Fibroblast of villous mesenchyme (primary cell): Measurements from ENCODE around the gene ALDH1A1. TPM values are rescaled to one million over a fixed set of nuclear protein-coding genes. Genes with fewer than 3 reads are reported as not detected.

ENCODE experiments used
- DNase-seq: peaks from one replicate; pipeline ENCODE4 v3.0.0-alpha.2; 2010; ENCODE audit warnings: low read depth
- H3K4me3 ChIP-seq: 2 replicates; pipeline ENCODE4 v1.5.1; 2011; ENCODE audit warnings: low read depth, mild to moderate bottlenecking, low read length
- total RNA-seq: library from RNA; depleted of rRNA; stranded (reverse); fragments of >200 nt; gene quantifications from 2 replicates; pipeline ENCODE4 v1.2.3, GENCODE V29; 2012
- TF ChIP-seq, protein P1 (sequence below): IDR thresholded peaks from 2 replicates; pipeline ENCODE4 v1.5.1; 2012; ENCODE audit warnings: low read depth, mild to moderate bottlenecking, low read length; ENCODE audit not compliant: insufficient read depth

Gene ALDH1A1
- total RNA-seq, 1 donor: 450 TPM

DNA sequence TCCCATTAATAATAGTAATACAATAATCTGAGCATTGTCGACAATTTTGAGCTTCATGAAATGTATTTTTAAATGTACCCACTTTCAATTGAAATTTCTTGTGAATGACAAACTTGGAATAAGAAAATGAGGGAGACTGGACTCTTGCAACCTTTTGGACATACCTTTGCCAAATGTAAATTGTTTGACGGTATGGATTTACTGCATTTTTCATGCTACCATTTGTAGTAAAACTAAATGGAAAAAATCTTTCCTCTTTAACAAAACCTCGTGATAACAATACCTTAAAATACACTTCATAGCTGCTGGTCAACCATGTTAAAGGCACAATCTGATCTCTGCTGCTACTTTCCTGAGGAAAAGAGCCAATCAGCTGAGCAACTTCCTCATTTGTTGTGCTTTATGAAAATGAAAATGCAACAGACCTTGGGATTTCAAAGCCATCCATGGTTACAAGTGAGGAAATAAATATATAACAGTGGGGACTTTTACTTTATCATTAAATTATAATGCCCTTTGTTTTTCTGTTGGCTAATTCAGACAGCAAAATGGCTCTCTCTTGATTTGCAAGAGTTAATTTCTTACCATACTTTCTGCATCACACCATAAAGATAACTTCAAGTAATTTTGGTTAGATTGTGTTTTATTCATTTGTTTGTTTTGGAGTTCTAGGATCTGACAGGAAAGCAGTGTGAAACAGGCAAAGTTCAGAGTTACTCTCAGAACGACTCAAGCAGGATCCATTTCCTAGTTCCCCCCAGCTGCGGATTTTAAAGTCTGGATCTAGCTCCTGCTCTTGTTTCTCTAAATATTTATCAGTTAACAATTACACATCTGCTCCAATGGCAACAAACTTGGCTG, 1.1 kb downstream of the ALDH1A1 start:
- TF ChIP-seq, protein P1, sequence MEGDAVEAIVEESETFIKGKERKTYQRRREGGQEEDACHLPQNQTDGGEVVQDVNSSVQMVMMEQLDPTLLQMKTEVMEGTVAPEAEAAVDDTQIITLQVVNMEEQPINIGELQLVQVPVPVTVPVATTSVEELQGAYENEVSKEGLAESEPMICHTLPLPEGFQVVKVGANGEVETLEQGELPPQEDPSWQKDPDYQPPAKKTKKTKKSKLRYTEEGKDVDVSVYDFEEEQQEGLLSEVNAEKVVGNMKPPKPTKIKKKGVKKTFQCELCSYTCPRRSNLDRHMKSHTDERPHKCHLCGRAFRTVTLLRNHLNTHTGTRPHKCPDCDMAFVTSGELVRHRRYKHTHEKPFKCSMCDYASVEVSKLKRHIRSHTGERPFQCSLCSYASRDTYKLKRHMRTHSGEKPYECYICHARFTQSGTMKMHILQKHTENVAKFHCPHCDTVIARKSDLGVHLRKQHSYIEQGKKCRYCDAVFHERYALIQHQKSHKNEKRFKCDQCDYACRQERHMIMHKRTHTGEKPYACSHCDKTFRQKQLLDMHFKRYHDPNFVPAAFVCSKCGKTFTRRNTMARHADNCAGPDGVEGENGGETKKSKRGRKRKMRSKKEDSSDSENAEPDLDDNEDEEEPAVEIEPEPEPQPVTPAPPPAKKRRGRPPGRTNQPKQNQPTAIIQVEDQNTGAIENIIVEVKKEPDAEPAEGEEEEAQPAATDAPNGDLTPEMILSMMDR: no peak
- H3K4me3 ChIP-seq: peak overlapping the region; percentile 53

DNA sequence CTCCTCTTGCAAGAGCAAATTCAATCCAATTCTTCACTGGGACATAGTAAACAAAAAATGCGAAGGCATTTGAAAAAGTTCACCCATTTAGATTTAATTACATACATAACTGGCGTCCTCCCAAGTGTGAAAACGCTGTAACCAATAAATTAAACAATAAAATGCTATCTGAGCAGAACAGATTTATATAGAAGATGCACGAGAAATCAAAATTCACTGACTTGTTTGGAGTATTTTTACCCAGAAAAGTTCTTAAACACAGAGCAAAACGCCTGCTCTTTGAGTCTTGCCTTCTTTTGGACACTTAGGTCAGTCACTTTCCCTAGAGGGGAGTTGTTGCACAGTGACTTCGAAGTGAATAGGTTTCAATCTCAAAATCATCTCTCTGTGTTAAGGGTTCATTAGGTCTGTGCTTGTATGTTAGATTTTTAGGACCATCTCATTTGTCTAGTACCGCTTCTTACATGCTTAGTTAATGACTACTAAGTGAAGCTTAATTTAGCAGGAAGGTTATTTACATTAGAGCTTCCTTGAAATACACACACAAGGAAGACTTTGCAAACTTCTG, 1.9 kb downstream of the ALDH1A1 start:
- TF ChIP-seq, protein P1: no peak
- no peak for DNase-seq
- peak overlapping the region; percentile 53 for H3K4me3 ChIP-seq

More for the DNA sequence above, 1.1 kb downstream of the ALDH1A1 start:
- DNase-seq: no peak

DNA sequence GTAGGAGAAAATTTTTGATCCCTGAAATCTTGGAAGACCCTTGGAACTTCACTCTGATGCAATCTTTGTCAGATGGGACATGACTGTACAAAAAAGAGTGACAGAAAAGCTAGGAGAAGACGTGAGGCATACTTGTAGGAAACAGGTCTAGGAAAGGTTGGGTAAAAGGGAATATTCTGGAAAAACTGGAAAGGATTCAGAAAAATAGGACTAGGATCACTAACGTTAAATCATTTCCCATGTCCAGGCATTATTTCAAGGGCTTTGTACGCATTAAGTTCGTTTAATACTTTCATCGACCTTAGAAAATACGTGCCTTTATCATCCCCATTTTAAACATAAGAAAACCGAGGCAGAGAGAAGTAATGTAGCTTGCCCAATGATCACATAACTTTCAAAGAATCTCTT, 2.9 kb downstream of the ALDH1A1 start:
- TF ChIP-seq, protein P1: no peak
- H3K4me3 ChIP-seq: peak overlapping the region; percentile 53

DNA sequence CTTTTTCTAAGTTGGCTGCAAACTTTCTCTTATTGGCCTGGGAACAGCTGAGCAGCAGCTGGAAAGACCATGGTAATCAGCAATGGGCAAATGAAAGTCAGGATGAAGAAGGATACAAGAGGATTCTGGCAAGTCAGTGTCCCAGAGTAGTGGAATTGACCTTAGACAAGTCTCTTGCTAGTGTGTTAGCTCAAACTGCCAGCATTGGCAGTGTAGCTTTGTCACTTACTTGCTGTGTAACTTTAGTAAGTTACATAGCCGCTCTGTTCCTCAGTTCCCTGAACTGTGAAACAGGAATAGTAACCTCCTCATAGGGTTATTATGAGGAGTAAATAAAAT, 3.6 kb downstream of the ALDH1A1 start:
- DNase-seq: no peak
- TF ChIP-seq, protein P1: no peak
- no peak overlapping the region for H3K4me3 ChIP-seq

More for the DNA sequence above, 2.9 kb downstream of the ALDH1A1 start:
- DNase-seq: no peak

DNA sequence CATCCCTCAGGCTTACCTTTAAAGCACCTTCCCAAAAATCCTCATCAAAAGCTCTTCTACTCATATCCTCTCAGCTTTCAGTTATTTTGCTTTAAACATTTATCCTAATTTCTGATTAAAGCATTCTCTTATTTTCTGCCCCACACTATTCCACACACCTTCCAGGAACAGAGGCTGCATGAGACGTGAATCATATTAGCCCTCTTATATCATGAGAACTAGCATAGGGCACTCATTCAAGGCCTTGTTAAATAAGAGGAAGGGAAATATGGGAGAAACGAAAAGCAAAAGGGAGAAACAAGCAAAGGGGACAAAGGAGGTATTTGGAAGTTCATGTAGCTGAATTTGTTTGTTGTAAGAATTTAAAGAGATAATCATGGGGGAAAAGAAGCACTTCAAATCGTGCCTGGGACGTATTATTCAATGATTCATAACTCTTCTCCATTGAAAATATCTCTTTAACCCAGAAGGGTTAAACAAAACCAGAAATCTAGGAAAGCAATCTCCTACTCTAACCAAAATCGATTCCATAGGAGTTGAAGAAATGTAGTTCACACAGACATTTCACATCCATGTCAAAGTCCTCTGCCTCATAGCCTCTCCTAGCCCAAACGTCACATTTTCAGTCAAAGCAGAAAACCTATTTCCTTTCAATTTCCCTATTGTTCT, 4.1 kb downstream of the ALDH1A1 start:
- DNase-seq: no peak
- no peak overlapping the region for H3K4me3 ChIP-seq
- TF ChIP-seq, protein P1: no peak

DNA sequence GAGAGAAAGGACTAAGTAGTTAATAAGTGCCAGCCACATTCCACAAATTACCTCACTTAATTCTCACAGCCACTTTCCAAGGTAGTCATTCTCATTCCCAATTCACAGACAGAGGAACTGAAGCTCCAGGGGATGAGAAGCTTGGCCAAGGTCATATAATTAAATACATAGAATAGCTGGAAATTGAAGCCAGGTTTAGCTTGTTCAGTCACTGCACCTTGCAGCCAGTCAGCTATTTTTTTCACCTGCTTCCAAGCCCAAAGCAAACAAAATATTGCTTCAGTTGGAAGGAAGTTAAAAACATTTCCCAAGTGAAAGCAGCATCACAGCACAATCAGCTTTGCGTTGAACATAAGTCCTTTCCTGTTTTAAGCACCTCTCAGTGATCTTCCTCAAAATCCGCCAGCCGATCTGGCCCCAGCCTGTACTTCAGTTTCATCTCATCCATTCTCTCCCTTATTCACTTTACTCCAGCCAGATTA, 4.8 kb downstream of the ALDH1A1 start:
- TF ChIP-seq, protein P1: no peak
- DNase-seq: no peak
- H3K4me3 ChIP-seq: no peak overlapping the region
